RPMI8226 (cell line): ENCODE measurements around the gene NFIX.

Source experiments
- DNase-seq: peaks from one replicate; pipeline ENCODE4 v3.0.0-alpha.2; 2015

Gene NFIX

DNA sequence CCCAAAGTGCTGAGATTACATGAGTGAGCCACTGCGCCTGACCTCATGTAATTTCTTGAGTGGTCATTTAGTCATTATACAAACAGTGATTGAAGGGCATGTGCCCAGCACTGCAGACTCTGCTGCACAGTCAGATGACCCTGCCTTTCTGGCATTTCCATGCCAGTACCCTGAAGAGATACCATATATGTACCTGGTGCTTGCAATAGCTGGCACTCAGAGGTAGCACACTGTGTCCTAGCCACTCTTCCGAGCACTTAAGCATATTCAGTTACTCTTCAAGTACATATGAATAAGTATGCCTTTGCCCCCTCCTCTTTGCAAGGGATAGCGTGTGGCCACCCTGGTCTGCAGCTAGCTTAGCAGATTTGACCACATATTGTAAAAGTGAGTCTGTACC is 139.4 kb downstream of the NFIX start:
- DNase-seq, result no peak

DNA sequence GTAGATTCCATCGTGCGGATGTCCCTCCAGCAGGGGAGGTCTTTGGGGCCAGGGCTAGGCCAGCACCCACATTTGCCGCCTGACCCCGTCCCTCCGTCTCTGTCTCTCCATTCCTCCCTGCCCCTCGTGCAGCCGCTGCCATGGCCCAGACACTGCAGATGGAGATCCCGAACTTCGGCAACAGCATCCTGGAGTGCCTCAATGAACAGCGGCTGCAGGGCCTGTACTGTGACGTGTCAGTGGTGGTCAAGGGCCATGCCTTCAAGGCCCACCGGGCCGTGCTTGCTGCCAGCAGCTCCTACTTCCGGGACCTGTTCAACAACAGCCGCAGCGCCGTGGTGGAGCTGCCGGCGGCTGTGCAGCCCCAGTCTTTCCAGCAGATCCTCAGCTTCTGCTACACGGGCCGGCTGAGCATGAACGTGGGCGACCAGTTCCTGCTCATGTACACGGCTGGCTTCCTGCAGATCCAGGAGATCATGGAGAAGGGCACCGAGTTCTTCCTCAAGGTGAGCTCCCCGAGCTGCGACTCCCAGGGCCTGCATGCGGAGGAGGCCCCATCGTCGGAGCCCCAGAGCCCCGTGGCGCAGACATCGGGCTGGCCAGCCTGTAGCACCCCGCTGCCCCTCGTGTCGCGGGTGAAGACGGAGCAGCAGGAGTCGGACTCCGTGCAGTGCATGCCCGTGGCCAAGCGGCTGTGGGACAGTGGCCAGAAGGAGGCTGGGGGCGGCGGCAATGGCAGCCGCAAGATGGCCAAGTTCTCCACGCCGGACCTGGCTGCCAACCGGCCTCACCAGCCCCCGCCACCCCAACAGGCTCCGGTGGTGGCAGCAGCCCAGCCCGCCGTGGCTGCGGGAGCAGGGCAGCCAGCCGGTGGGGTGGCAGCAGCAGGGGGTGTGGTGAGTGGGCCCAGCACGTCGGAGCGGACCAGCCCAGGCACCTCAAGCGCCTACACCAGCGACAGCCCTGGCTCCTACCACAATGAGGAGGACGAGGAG is 140.1 kb downstream of the NFIX start:
- no peak for DNase-seq

DNA sequence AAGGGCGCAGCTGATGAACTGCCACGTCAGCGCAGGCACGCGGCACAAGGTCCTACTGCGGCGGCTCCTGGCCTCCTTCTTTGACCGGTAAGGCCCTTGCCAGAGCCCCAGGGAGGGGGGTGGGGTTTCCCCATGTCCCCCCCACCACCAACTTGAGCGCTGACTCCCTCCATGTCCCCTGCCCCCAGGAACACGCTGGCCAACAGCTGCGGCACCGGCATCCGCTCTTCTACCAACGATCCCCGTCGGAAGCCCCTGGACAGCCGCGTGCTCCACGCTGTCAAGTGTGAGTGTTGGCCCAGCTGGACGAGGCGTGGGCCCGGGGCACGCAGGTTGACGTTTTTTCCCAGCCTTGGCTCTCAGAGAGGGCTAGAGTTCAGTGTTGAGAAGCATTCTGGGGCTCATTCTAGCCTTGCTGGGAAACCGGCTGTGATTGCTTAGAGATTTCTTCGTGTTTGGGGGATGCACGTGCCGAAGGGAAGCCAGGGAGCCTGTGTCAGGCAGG is 142.1 kb downstream of the NFIX start:
- no peak for DNase-seq

DNA sequence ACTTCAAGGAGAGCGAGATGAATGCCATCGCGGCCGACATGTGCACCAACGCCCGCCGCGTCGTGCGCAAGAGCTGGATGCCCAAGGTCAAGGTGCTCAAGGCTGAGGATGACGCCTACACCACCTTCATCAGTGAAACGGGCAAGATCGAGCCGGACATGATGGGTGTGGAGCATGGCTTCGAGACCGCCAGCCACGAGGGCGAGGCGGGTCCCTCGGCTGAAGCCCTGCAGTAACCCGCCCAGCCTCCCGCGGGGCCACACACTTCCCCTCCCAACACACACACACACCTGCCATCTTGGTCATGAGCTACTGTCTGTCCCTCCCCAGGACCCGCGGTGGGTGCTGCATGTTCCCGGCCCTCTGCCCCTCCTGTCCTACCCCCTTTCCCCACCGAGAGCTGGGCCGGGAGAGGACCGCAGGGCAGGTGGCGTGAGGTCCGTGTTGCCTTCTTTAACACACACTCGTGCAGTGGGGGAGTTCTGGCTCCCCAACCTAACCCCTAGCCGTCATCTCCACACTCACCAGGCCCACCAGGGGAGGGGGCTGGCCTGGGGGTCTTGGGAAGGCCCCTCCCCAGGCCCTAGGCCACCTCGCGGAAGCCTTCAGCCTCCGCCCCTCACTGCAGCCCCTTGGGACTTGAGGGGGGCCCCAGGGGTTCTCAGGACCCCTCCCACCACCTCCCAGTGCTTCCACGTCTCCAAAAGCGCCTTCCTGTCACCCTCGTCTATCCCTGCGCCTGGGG is 143.1 kb downstream of the NFIX start:
- no peak for DNase-seq

DNA sequence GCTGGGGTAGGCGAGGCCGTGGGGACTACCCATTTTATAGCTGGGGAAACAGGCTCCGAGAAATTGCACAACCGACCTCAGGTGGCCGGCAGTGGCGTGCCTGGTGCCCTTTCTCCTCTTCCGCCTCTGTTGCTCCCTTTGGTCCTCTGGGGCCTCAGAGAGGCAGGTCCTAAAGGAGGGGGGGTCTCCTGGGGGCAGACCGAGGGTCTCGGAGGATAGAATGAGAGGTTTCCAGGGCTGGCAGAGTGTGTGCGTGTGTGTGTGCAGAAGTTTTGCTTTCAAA is 143.6 kb downstream of the NFIX start:
- no peak for DNase-seq

DNA sequence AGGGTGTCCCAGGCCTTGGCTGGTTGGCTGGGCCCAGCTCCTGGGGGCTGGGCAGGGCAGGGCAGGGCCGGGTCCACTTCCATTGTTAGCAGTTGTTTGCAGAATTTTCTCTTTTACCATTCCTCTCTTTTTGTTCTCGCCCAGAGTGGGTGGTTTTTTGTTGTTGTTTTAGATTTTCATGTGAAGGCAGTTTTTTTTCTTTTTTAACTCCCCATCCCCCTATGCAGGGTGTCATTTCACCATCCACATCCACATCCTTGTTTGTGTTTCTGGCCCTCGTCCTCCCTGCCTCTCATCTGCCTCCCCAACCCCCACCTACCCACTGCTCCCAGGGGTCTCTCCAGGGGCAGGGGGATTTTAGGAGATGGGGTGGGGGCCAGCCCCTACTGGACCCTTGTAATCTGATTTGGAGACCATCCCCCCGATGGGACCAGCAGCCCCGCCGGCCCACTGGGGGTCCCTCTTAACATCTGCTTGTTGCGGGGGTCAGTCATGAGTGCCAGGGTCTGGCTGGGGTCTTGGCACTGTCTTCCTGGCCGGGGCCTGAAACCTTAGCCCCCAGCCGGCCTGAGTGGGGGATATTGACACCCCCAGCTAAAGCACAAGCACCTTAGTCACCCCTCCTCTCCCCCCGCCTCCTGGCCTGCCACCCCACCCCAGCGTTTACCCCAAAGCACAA is 144.5 kb downstream of the NFIX start:
- no peak for DNase-seq

DNA sequence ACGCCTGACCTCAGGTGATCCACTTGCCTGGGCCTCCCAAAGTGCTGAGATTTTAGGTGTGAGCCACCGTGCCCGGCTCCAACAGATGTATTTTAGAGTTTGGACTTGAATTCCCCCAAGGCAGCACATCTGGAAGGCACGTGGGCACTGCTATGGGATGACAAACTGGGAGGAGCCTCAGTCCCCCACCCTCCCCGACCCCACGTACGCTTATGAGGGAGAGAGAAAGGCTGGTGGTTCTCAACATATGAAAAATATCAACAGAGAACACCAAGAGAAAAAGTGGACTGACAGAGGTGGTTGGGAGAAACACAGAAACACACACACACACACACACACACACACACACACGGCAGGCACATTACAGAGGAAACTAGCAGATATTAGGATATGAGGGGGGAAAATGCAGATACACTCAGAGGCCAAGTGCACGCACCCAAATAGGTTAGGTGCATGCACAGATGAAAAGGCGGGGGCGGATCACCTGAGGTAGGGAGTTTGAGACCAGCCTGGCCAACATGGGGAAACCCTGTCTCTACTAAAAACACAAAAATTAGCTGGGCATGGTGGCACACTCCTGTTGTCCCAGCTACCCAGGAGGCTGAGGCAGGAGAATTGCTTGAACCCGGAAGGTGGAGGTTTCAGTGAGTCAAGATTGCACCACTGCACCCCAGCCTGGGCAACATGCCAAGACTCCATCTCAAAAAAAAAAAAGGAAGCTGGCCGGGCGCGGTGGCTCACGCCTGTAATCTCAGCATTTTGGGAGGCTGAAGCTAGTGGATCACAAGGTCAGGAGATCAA is 151.7 kb downstream of the NFIX start:
- DNase-seq, result peak; percentile 73
